CD4-positive, CD25-positive, alpha-beta regulatory T cell (primary cell): Measurements from ENCODE around the gene ATP1A2. TPM values are rescaled to one million over a fixed set of nuclear protein-coding genes. Genes with fewer than 3 reads are reported as not detected.

Source experiments
- ATAC-seq, 2 donors: fragments of 150-1000 bp; cut with Tn5 transposase; one replicate each; pipeline ENCODE4 v1.10.0; 2021; ENCODE audit warnings: low read depth in 2 of 2, moderate number of reproducible peaks in 2 of 2, moderate library complexity in 1 of 2
- DNase-seq, 3 donors: peaks; one replicate each; pipeline versions ENCODE4 v3.0.0 to v3.0.0-alpha.2; 2012 to 2022; ENCODE audit warnings: mixed read lengths in 1 of 3
- H3K27ac ChIP-seq: one replicate; pipeline ENCODE4 v1.7.0; 2013; ENCODE audit warnings: mild to moderate bottlenecking, low read length; ENCODE audit not compliant: insufficient read depth, poor library complexity, severe bottlenecking
- H3K27me3 ChIP-seq: one replicate; pipeline ENCODE4 v1.7.0; 2013; ENCODE audit warnings: low read length; ENCODE audit not compliant: control insufficient read depth, insufficient read depth
- H3K36me3 ChIP-seq: one replicate; pipeline ENCODE4 v1.7.0; 2013; ENCODE audit warnings: mild to moderate bottlenecking, low read length, moderate library complexity; ENCODE audit not compliant: control insufficient read depth, insufficient read depth
- H3K4me1 ChIP-seq: 2 replicates; pipeline ENCODE4 v1.7.0; 2013; ENCODE audit warnings: mild to moderate bottlenecking, low read length; ENCODE audit not compliant: insufficient read depth, control insufficient read depth, poor library complexity, severe bottlenecking
- H3K4me3 ChIP-seq: one replicate; pipeline ENCODE4 v1.7.0; 2013; ENCODE audit warnings: low read depth, mild to moderate bottlenecking, low read length, moderate library complexity
- H3K9me3 ChIP-seq, 2 experiments: 1 replicate in 1 of 2; 2 replicates in 1 of 2; pipeline ENCODE4 v1.7.0; 2013; ENCODE audit warnings: low read length in 2 of 2, mild to moderate bottlenecking in 1 of 2, moderate library complexity in 1 of 2; ENCODE audit not compliant: control insufficient read depth in 2 of 2
- H3K27ac Mint-ChIP-seq, 3 donors: one replicate each; pipeline ENCODE4 v1.8.0; 2020 to 2022; ENCODE audit warnings: mild to moderate bottlenecking in 3 of 3, mixed read lengths in 3 of 3, moderate library complexity in 2 of 3
- H3K27me3 Mint-ChIP-seq: one replicate; pipeline ENCODE4 v1.8.0; 2022; ENCODE audit warnings: mild to moderate bottlenecking, mixed read lengths
- H3K36me3 Mint-ChIP-seq: one replicate; pipeline ENCODE4 v1.8.0; 2020; ENCODE audit warnings: mixed read lengths
- H3K4me1 Mint-ChIP-seq, 4 donors: one replicate each; pipeline ENCODE4 v1.8.0; 2020 to 2022; ENCODE audit warnings: mixed read lengths in 4 of 4, mild to moderate bottlenecking in 1 of 4
- H3K4me3 Mint-ChIP-seq, 4 donors: one replicate each; pipeline ENCODE4 v1.8.0; 2020 to 2022; ENCODE audit warnings: mild to moderate bottlenecking in 4 of 4, mixed read lengths in 4 of 4, moderate library complexity in 3 of 4
- H3K9me3 Mint-ChIP-seq, 7 donors: one replicate each; pipeline ENCODE4 v1.8.0; 2020 to 2022; ENCODE audit warnings: mixed read lengths in 7 of 7, mild to moderate bottlenecking in 3 of 7, moderate library complexity in 2 of 7
- polyA plus RNA-seq, 4 donors: library from polyadenylated mRNA; unstranded; fragments of 300-500 nt; fragmentation: Illumina TruSeq; gene quantifications; one replicate each; pipeline ENCODE4 v1.2.3, GENCODE V29; 2021
- total RNA-seq: library from RNA; stranded (reverse); gene quantifications from one replicate; pipeline ENCODE4 v1.2.3, GENCODE V29; 2022

Gene ATP1A2
- total and polyA plus RNA-seq, 5 donors from 2014 or later: not detected

- DNase-seq: no peak
- Mint-ChIP-seq H3K4me3 (no peak overlapping the region), H3K36me3 (no peaks in the 10 kb centered on the region), H3K27ac (no peak overlapping the region), H3K9me3 (peaks cover 0 to 4% (median 0%) of the 10 kb centered on the region in 7 donors), H3K27me3 (peaks cover 59% of the 10 kb centered on the region), H3K4me1 (peaks cover 0 to 9% (median 7%) of the 10 kb centered on the region in 4 donors)
- Histone ChIP-seq H3K9me3 (no peaks in the 10 kb centered on the region), H3K4me3 (no peak overlapping the region), H3K27ac (no peak overlapping the region), H3K4me1 (peaks cover 12% of the 10 kb centered on the region), H3K27me3 (peaks cover 33% of the 10 kb centered on the region), H3K36me3 (no peaks in the 10 kb centered on the region)
- ATAC-seq: no peak
Measured at GRCh38 chr1:160074865-160075264, 40.7 kb upstream of the ATP1A2 start.

GRCh38 chr1:160075836-160076235 lies 39.7 kb upstream of the ATP1A2 start:
- peaks cover 43% of the 10 kb centered on the region for H3K27me3 ChIP-seq
- peaks cover 3% of the 10 kb centered on the region for H3K4me1 ChIP-seq
- Mint-ChIP-seq H3K36me3 (no peaks in the 10 kb centered on the region), H3K27me3 (peaks cover 61% of the 10 kb centered on the region), H3K4me3 (no peak overlapping the region), H3K9me3 (peaks cover 0 to 4% (median 0%) of the 10 kb centered on the region in 7 donors), H3K4me1 (peaks cover 0 to 2% (median under 1%) of the 10 kb centered on the region in 4 donors), H3K27ac (no peak overlapping the region)
- no peak overlapping the region for H3K27ac ChIP-seq
- no peaks in the 10 kb centered on the region for H3K36me3 ChIP-seq
- DNase-seq: no peak
- H3K9me3 ChIP-seq: no peaks in the 10 kb centered on the region
- no peak for ATAC-seq
- no peak overlapping the region for H3K4me3 ChIP-seq

GRCh38 chr1:160076295-160076694 lies 39.3 kb upstream of the ATP1A2 start:
- peaks cover 0 to 4% (median 0%) of the 10 kb centered on the region in 7 donors for H3K9me3 Mint-ChIP-seq
- ATAC-seq (no peak), DNase-seq (no peak)
- peaks cover 0 to 2% (median under 1%) of the 10 kb centered on the region in 4 donors for H3K4me1 Mint-ChIP-seq
- peaks cover 62% of the 10 kb centered on the region for H3K27me3 Mint-ChIP-seq
- H3K4me3 Mint-ChIP-seq: no peak overlapping the region
- H3K4me3 ChIP-seq: no peak overlapping the region
- H3K9me3 ChIP-seq: no peaks in the 10 kb centered on the region
- H3K27me3 ChIP-seq: peaks cover 42% of the 10 kb centered on the region
- H3K36me3 Mint-ChIP-seq: no peaks in the 10 kb centered on the region
- H3K36me3 ChIP-seq: no peaks in the 10 kb centered on the region
- no peak overlapping the region for H3K27ac ChIP-seq
- H3K27ac Mint-ChIP-seq: no peak overlapping the region
- H3K4me1 ChIP-seq: no peaks in the 10 kb centered on the region

GRCh38 chr1:160077486-160077885 lies 38.1 kb upstream of the ATP1A2 start:
- no peak overlapping the region for H3K4me3 ChIP-seq
- no peaks in the 10 kb centered on the region for H3K36me3 ChIP-seq
- ATAC-seq (no peak), DNase-seq (no peak)
- Mint-ChIP-seq H3K4me1 (peaks cover 0 to 2% (median under 1%) of the 10 kb centered on the region in 4 donors), H3K4me3 (no peak overlapping the region), H3K36me3 (no peaks in the 10 kb centered on the region), H3K9me3 (peaks cover 0 to 4% (median 0%) of the 10 kb centered on the region in 7 donors), H3K27me3 (peaks cover 65% of the 10 kb centered on the region), H3K27ac (peak overlapping the region in 1 of 3 donors; percentile 64)
- no peaks in the 10 kb centered on the region for H3K4me1 ChIP-seq
- H3K9me3 ChIP-seq: no peaks in the 10 kb centered on the region
- no peak overlapping the region for H3K27ac ChIP-seq
- peaks cover 41% of the 10 kb centered on the region for H3K27me3 ChIP-seq

GRCh38 chr1:160078512-160079195 lies 36.9 kb upstream of the ATP1A2 start:
- Mint-ChIP-seq H3K36me3 (no peaks in the 10 kb centered on the region), H3K4me1 (peaks cover 0 to 4% (median 2%) of the 10 kb centered on the region in 4 donors), H3K4me3 (no peak overlapping the region), H3K9me3 (peaks cover 0 to 4% (median 0%) of the 10 kb centered on the region in 7 donors), H3K27ac (no peak overlapping the region), H3K27me3 (peaks cover 65% of the 10 kb centered on the region)
- peaks cover 3% of the 10 kb centered on the region for H3K4me1 ChIP-seq
- DNase-seq (peak; percentile 24 to 63 (median 52)), ATAC-seq (peak; percentile 59 to 76)
- no peak overlapping the region for H3K4me3 ChIP-seq
- H3K36me3 ChIP-seq: no peaks in the 10 kb centered on the region
- H3K27ac ChIP-seq: no peak overlapping the region
- no peaks in the 10 kb centered on the region for H3K9me3 ChIP-seq
- peaks cover 39% of the 10 kb centered on the region for H3K27me3 ChIP-seq

- no peak for DNase-seq
- Mint-ChIP-seq H3K4me1 (peaks cover 0 to 9% (median 2%) of the 10 kb centered on the region in 4 donors), H3K27me3 (peaks cover 60% of the 10 kb centered on the region), H3K4me3 (no peak overlapping the region), H3K36me3 (no peaks in the 10 kb centered on the region), H3K9me3 (peaks cover 0 to 4% (median 0%) of the 10 kb centered on the region in 7 donors), H3K27ac (no peak overlapping the region)
- H3K4me1 ChIP-seq: peaks cover 11% of the 10 kb centered on the region
- H3K4me3 ChIP-seq: no peak overlapping the region
- H3K36me3 ChIP-seq: no peaks in the 10 kb centered on the region
- H3K9me3 ChIP-seq: no peaks in the 10 kb centered on the region
- H3K27ac ChIP-seq: no peak overlapping the region
- no peak for ATAC-seq
- peaks cover 39% of the 10 kb centered on the region for H3K27me3 ChIP-seq
Measured at GRCh38 chr1:160079448-160079847, 36.1 kb upstream of the ATP1A2 start.

- Mint-ChIP-seq H3K36me3 (peaks cover 2% of the 10 kb centered on the region), H3K4me3 (no peak overlapping the region), H3K9me3 (peaks cover 0 to 3% (median 0%) of the 10 kb centered on the region in 7 donors), H3K27ac (no peak overlapping the region), H3K4me1 (peaks cover 0 to 16% (median 4%) of the 10 kb centered on the region in 4 donors), H3K27me3 (peaks cover 60% of the 10 kb centered on the region)
- Histone ChIP-seq H3K36me3 (no peaks in the 10 kb centered on the region), H3K27me3 (peaks cover 39% of the 10 kb centered on the region), H3K4me3 (no peak overlapping the region), H3K27ac (no peak overlapping the region), H3K4me1 (peaks cover 11% of the 10 kb centered on the region), H3K9me3 (no peaks in the 10 kb centered on the region)
- DNase-seq (no peak), ATAC-seq (no peak)
Measured at GRCh38 chr1:160080381-160081100, 35.0 kb upstream of the ATP1A2 start.
